Nephron progenitor cell (in vitro differentiated cells): ENCODE measurements around the gene SNN.

Source experiments
- DNase-seq: peaks from one replicate; pipeline ENCODE4 v3.0.0; 2021
- H3K27ac Mint-ChIP-seq: 2 replicates; pipeline ENCODE4 v1.8.0; 2021; ENCODE audit warnings: mild to moderate bottlenecking, moderate library complexity, mixed read lengths
- H3K27me3 Mint-ChIP-seq: 2 replicates; pipeline ENCODE4 v1.8.0; 2021; ENCODE audit warnings: mild to moderate bottlenecking, low read depth, mixed read lengths; ENCODE audit not compliant: poor library complexity
- H3K36me3 Mint-ChIP-seq: 2 replicates; pipeline ENCODE4 v1.8.0; 2021; ENCODE audit warnings: low read depth, mixed read lengths
- H3K4me1 Mint-ChIP-seq: 2 replicates; pipeline ENCODE4 v1.8.0; 2021; ENCODE audit warnings: mixed read lengths
- H3K4me3 Mint-ChIP-seq: 2 replicates; pipeline ENCODE4 v1.8.0; 2021; ENCODE audit warnings: mild to moderate bottlenecking, moderate library complexity, mixed read lengths
- H3K9me3 Mint-ChIP-seq: 2 replicates; pipeline ENCODE4 v1.8.0; 2021; ENCODE audit warnings: mild to moderate bottlenecking, moderate library complexity, mixed read lengths
- TF ChIP-seq, protein P1 (sequence below): fragments of 200-600 bp; sonication (generic); IDR thresholded peaks from 2 replicates; pipeline ENCODE4 v1.5.0; 2021; ENCODE audit warnings: antibody characterized with exemption

The SNN gene

DNA sequence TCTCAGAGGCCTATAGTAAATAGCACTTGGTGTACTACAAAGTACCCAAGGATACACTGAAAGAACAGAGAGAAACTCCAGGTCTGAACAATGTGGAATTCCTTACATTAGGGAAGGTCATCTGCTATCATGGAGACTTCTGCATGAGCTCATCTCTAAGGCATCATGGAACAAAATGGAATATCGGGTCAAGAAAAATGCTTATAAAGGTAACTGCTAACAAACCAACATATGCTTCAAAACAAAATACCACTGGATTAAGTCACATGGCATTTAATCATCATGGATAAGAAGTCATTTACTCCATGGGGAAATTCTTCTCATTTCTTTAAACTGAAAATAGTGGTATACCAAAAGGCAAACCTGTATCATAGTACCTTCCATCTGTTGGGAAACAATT is 40.2 kb downstream of the SNN start:
- Mint-ChIP-seq H3K27me3 (no peaks in the 10 kb centered on the region), H3K4me3 (no peak overlapping the region), H3K9me3 (no peaks in the 10 kb centered on the region), H3K36me3 (peaks cover 52% of the 10 kb centered on the region), H3K27ac (no peak overlapping the region), H3K4me1 (peaks cover 13% of the 10 kb centered on the region)
- DNase-seq = no peak
- TF ChIP-seq, protein P1, sequence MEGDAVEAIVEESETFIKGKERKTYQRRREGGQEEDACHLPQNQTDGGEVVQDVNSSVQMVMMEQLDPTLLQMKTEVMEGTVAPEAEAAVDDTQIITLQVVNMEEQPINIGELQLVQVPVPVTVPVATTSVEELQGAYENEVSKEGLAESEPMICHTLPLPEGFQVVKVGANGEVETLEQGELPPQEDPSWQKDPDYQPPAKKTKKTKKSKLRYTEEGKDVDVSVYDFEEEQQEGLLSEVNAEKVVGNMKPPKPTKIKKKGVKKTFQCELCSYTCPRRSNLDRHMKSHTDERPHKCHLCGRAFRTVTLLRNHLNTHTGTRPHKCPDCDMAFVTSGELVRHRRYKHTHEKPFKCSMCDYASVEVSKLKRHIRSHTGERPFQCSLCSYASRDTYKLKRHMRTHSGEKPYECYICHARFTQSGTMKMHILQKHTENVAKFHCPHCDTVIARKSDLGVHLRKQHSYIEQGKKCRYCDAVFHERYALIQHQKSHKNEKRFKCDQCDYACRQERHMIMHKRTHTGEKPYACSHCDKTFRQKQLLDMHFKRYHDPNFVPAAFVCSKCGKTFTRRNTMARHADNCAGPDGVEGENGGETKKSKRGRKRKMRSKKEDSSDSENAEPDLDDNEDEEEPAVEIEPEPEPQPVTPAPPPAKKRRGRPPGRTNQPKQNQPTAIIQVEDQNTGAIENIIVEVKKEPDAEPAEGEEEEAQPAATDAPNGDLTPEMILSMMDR = no peak

DNA sequence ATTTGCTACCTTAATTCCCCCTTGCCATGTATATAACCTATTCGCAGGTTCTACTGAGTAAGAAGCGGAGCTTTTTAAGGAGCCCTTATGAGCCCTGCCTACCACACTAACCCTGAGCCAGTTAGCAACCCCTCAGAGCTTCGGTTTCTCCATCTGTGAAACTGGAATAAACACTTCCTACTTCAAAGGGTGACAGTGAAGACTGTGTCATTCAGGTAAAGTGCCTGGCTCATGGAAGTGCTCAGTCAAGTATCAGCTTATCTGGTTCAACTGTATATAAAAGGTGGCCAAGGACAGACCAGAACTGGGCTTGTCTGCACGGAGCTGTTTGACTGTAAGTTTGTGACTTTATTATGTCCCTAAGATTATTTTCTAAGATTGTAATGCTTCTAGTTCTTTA is 43.4 kb downstream of the SNN start:
- DNase-seq = no peak
- H3K9me3 Mint-ChIP-seq = no peaks in the 10 kb centered on the region
- TF ChIP-seq, protein P1 = no peak
- H3K27ac Mint-ChIP-seq = no peak overlapping the region
- peaks cover 59% of the 10 kb centered on the region for H3K36me3 Mint-ChIP-seq
- no peaks in the 10 kb centered on the region for H3K27me3 Mint-ChIP-seq
- no peak overlapping the region for H3K4me3 Mint-ChIP-seq
- peaks cover 8% of the 10 kb centered on the region for H3K4me1 Mint-ChIP-seq

DNA sequence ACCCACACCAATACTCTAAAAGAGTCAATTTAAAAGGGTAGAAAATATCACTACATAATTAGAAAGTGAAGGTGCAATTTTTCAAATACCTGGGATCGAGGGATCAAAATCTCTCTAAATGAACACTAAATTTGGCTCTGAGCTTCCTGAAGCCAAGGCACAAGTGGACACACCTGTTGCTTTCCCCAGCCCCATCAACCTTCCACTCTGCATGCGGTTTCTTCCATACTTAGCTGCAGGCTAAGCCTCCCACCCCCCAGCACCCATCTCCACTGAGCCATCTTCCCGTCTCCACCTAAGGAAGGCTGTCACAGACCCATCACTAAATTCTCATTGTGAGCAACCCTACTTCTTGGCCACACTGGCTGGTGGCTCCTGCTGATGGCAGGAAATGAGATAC is 43.9 kb downstream of the SNN start:
- TF ChIP-seq, protein P1 = no peak
- Mint-ChIP-seq H3K27ac (no peak overlapping the region), H3K36me3 (peaks cover 59% of the 10 kb centered on the region), H3K9me3 (no peaks in the 10 kb centered on the region), H3K4me1 (peaks cover 8% of the 10 kb centered on the region), H3K4me3 (no peak overlapping the region), H3K27me3 (no peaks in the 10 kb centered on the region)
- DNase-seq = no peak

DNA sequence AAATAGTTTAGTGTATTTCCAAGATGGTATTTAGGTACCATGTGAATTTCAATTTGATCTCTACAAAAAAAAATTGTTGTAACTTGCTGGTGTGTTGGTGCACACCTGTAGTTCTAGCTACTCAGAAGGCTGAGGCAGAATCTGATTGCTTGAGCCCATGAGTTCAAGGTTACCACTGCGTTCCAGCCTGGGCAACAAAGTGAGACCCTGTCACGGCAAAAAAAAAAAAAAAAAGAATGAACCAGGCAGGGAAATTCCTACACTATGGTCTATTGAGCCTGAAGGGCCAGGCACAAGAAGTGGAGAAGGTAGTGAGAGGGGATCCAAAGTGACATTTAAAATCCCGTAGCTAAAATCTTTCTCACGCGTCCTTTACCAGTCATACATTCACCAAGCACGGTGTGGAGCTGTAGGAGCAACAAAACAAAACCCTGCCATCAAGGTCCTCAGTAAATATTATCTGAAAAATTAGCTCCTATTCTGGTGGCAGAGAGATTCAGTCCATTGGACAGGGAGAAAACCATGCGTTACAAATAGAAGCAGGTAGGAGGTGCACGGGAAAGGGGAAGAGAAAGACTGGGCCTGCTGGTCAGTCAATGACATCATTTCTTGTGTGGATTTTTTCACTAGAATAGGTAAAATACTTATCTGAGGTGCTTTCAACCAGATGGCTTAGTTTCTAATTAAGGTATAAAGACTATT is 47.1 kb downstream of the SNN start:
- no peak for DNase-seq
- TF ChIP-seq, protein P1 = no peak

DNA sequence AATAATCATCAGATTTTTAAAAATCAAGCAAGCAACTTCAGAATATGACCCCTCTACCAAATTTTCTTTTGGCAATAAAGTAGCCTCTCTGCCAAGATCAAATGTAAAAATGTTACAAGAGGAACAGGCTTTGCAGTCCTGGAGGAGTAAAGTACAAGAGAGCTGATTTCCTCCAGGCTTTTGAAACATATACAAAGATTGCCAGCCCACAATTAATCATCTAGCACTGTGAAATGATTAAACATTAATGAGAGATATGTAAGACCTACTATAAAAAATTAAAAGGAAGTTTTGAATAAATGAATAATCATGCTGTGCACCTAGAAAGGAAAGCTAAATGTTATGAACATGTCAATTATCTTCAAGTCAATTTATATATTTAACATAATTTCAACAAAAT is 48.1 kb downstream of the SNN start:
- DNase-seq = no peak
- Mint-ChIP-seq H3K4me1 (no peaks in the 10 kb centered on the region), H3K9me3 (no peaks in the 10 kb centered on the region), H3K27ac (no peak overlapping the region), H3K4me3 (no peak overlapping the region), H3K27me3 (peaks cover 4% of the 10 kb centered on the region), H3K36me3 (peaks cover 48% of the 10 kb centered on the region)
- TF ChIP-seq, protein P1 = no peak

More for the DNA sequence above, 47.1 kb downstream of the SNN start:
- no peak overlapping the region for H3K4me3 Mint-ChIP-seq
- peaks cover 46% of the 10 kb centered on the region for H3K36me3 Mint-ChIP-seq
- H3K27me3 Mint-ChIP-seq = peaks cover 4% of the 10 kb centered on the region
- H3K4me1 Mint-ChIP-seq = peaks cover 1% of the 10 kb centered on the region
- H3K9me3 Mint-ChIP-seq = no peaks in the 10 kb centered on the region
- no peak overlapping the region for H3K27ac Mint-ChIP-seq

DNA sequence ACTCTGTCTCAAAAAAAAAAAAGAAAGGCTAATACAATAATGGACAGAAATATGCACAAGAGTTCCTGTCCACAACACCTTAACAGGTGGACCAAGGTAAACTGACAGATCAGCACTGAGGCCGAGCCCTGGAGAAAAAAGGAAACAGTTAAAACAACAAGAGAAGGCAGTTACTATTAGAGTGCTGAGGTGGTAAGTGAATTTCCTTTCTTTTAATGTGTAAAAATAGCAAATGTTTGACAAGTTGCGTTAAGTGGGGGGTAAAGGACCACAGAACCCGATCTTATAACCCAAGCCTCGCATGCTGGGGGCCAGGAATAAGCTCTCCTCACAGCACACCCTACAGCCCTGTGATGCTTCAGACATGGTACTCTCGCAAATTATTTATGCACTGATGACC is 49.6 kb downstream of the SNN start:
- peaks cover 4% of the 10 kb centered on the region for H3K27me3 Mint-ChIP-seq
- no peak overlapping the region for H3K27ac Mint-ChIP-seq
- TF ChIP-seq, protein P1 = no peak
- no peaks in the 10 kb centered on the region for H3K4me1 Mint-ChIP-seq
- H3K36me3 Mint-ChIP-seq = peaks cover 43% of the 10 kb centered on the region
- H3K4me3 Mint-ChIP-seq = no peak overlapping the region
- no peak for DNase-seq
- no peaks in the 10 kb centered on the region for H3K9me3 Mint-ChIP-seq
